Right lobe of liver (tissue), 6 donors: ENCODE measurements around the gene MCUB. TPM values are rescaled to one million over a fixed set of nuclear protein-coding genes. Genes with fewer than 3 reads are reported as not detected.

Source experiments
- ATAC-seq, 4 donors: fragments of 200-7000 bp; cut with Tn5 transposase; one replicate each; pipeline ENCODE4 v1.9.1; 2020; ENCODE audit warnings: mild to moderate bottlenecking in 4 of 4, moderate library complexity in 4 of 4
- DNase-seq, 3 donors: peaks; one replicate each; pipeline ENCODE4 v3.0.0-alpha.2; 2020
- H3K27ac ChIP-seq, 3 donors: fragments of 200-600 bp; one replicate each; pipeline ENCODE4 v1.8.0; 2022
- H3K27me3 ChIP-seq, 2 donors: fragments of 200-600 bp; one replicate each; pipeline ENCODE4 v1.8.0; 2022
- H3K36me3 ChIP-seq, 4 donors: fragments of 200-600 bp; sonication (generic) in 1 of 4; one replicate each; pipeline versions ENCODE4 v1.5.1 to v1.8.0; 2017 to 2022; ENCODE audit warnings: control low read depth in 1 of 4
- H3K4me1 ChIP-seq, 4 donors: fragments of 200-600 bp; sonication (generic) in 1 of 4; one replicate each; pipeline versions ENCODE4 v1.5.1 to v1.8.0; 2017 to 2022; ENCODE audit warnings: control low read depth in 1 of 4
- H3K4me3 ChIP-seq, 3 donors: fragments of 200-600 bp; one replicate each; pipeline ENCODE4 v1.8.0; 2022
- H3K9me3 ChIP-seq, 4 donors: fragments of 200-600 bp; sonication (generic) in 1 of 4; one replicate each; pipeline versions ENCODE4 v1.5.1 to v1.8.0; 2017 to 2022; ENCODE audit warnings: control low read depth in 1 of 4
- POLR2A ChIP-seq: fragments of 450-650 bp; IDR thresholded peaks from one replicate; pipeline ENCODE4 v1.6.1; 2017; ENCODE audit warnings: antibody characterized with exemption, mild to moderate bottlenecking
- WGBS: methylation state at CpG from one replicate; pipeline ENCODE4 v1.1.6; 2018; ENCODE audit warnings: low coverage, low lambda C conversion rate; ENCODE audit not compliant: insufficient coverage; ENCODE audit errors: missing lambda C conversion rate; 5-methylcytosine and 5-hydroxymethylcytosine counted together
- intact Hi-C, 2 donors: fragments of 100-400 bp; cut with DNase I; formaldehyde crosslinking; loops; one replicate each; pipeline versions ENCODE4 v1.11.2 to v1.14.1; 2022
- total RNA-seq, 6 experiments: library from RNA; depleted of rRNA in 2 of 6; stranded (reverse); fragments of >200 nt in 2 of 6; fragmentation: NEBNext Ultra II Directional in 3 of 6; extraction: Animal tissue kit (Norgen Biotek cat#: 25700) in 3 of 6; gene quantifications; one replicate each; pipeline versions ENCODE4 v1.1.0 to v1.2.4, GENCODE V29; 2016 to 2023
- TF ChIP-seq, protein P1 (sequence below), 4 donors: fragments of 200-600 bp in 3 of 4; fragments of 450-650 bp in 1 of 4; IDR thresholded peaks; one replicate each; pipeline versions ENCODE4 v1.5.1 to v1.8.0; 2016 to 2022; ENCODE audit warnings: antibody characterized with exemption in 4 of 4, mild to moderate bottlenecking in 2 of 4
- donor health status: DM: no; HTN: yes; CAD: no.
- donor health status: DM: no; HTN: no; CAD: no.
- donor health status: DM: no; HTN: no; CAD: no.
- donor health status: DM: no; HTN: yes; CAD: no.
- donor health status: DM: no; HTN: yes; CAD: no.

MCUB gene
- total RNA-seq, 6 experiments from 2014 or later: 0.66 to 2.7 (median 1.3) TPM

DNA sequence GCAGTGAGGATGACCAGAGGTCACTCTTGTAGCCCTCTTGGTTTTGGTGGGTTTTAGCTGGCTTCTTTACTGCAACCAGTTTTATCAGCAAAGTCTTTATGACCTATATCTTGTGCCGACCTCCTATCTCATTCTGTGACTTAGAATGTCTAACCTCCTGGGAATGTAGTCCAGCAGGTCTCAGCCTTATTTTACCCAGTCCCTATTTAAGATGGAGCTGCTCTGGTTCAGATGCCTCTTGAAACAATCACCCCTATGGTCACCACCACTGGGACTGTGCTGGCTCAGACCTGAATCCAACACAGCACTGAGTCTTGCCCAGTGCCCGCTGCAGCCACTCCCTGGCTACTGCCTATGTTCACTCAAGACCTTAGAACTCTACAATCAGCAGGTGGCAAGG lies 49.4 kb downstream of the MCUB start:
- 17% methylated on average over 1 of the region's 2 CpGs for WGBS
- H3K9me3 ChIP-seq: no peaks in the 10 kb centered on the region
- no peak overlapping the region for H3K4me3 ChIP-seq
- DNase-seq: no peak
- H3K27ac ChIP-seq: no peak overlapping the region
- ATAC-seq: no peak
- TF ChIP-seq, protein P1, sequence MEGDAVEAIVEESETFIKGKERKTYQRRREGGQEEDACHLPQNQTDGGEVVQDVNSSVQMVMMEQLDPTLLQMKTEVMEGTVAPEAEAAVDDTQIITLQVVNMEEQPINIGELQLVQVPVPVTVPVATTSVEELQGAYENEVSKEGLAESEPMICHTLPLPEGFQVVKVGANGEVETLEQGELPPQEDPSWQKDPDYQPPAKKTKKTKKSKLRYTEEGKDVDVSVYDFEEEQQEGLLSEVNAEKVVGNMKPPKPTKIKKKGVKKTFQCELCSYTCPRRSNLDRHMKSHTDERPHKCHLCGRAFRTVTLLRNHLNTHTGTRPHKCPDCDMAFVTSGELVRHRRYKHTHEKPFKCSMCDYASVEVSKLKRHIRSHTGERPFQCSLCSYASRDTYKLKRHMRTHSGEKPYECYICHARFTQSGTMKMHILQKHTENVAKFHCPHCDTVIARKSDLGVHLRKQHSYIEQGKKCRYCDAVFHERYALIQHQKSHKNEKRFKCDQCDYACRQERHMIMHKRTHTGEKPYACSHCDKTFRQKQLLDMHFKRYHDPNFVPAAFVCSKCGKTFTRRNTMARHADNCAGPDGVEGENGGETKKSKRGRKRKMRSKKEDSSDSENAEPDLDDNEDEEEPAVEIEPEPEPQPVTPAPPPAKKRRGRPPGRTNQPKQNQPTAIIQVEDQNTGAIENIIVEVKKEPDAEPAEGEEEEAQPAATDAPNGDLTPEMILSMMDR (IDR thresholded peaks at IDR 0.05): no peak
- TF ChIP-seq POLR2A: no peak
- H3K27me3 ChIP-seq: no peaks in the 10 kb centered on the region
- H3K36me3 ChIP-seq: no peaks in the 10 kb centered on the region
- intact Hi-C loops: no loop called here
- peaks cover 0 to 3% (median 0%) of the 10 kb centered on the region in 4 donors for H3K4me1 ChIP-seq

DNA sequence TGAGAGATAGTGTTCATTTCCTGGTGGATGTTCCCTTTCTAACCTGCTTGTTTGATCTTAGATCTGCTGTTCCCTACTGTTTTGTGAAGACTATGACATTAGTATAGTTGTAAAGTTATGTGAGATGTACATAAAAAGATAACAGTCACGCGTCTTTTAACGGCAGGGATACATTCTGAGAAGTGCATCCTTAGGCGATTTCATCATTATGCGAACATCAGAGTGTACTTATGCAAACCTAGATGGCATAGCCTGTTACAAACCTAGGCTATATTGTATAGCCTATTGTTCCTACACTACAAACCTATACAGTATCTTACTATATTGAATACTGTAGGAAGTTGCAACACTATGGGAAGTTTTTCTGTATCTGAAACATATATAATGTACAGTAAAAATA lies 50.4 kb downstream of the MCUB start:
- no peak for TF ChIP-seq POLR2A
- TF ChIP-seq, protein P1 (IDR thresholded peaks at IDR 0.05): no peak
- Histone ChIP-seq H3K27me3 (no peaks in the 10 kb centered on the region), H3K4me3 (no peak overlapping the region), H3K27ac (no peak overlapping the region), H3K9me3 (no peaks in the 10 kb centered on the region), H3K4me1 (peaks cover 0 to 3% (median 0%) of the 10 kb centered on the region in 4 donors), H3K36me3 (no peaks in the 10 kb centered on the region)
- intact Hi-C loops: no loop called here
- no peak for ATAC-seq
- WGBS: 96% methylated on average over 5 of the region's 5 CpGs
- DNase-seq: no peak

DNA sequence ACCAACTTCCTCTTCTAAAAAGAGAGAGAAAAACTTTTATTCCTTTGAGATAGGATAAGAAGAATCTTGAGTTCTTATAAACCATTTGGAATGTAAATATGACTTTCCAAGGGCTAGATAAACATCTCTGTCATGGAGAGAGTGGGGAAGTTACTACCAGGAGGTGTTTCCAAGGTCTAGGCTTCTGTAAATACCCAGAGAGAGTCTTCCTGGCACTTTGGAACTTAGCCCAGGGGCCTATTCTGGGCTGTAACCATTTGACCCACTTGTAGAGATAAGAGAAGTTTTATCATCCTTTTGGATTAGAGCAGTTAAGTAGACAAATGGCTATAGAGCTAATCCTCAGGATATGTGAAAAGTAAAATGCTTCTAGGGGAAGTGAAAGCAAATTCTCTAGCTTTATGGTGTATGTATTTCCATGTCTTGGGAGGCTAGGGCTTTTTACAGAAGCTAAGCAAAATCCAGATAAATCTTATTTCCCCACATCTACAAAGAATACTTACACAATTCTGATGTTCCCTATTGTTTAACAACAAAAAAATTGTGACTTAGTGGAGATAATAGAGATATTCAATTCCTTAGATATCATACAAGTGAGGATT lies 51.1 kb downstream of the MCUB start:
- Histone ChIP-seq H3K4me1 (peaks cover 0 to 3% (median 0%) of the 10 kb centered on the region in 4 donors), H3K9me3 (no peaks in the 10 kb centered on the region), H3K36me3 (no peaks in the 10 kb centered on the region), H3K27ac (no peak overlapping the region), H3K4me3 (no peak overlapping the region), H3K27me3 (no peaks in the 10 kb centered on the region)
- intact Hi-C loops: no loop called here
- ATAC-seq (peak; percentile 55 to 73 (median 64)), DNase-seq (no peak)
- TF ChIP-seq, protein P1 (IDR thresholded peaks at IDR 0.05): no peak
- TF ChIP-seq POLR2A: no peak

DNA sequence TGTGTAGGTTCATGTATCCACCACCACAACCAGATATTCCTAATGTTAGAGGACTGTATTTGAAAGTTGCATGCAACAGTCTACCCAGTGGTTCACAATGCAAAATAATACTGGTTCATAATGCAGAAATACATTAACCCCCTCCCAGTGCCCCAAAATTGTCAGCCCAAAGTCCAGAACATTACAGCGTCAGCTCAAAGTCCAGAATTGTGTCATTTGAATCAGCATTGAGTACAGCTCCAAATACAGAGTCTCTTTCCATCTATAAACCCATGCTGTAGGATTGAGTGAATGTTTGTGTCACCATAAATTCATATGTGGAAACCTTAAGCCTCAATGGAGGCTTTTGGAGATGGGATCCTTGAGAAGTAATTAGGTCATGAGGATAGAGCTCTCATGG lies 54.0 kb downstream of the MCUB start:
- 44% methylated on average over 1 of the region's 1 CpG for WGBS
- peak; percentile 88 to 92 (median 90) for ATAC-seq
- no peaks in the 10 kb centered on the region for H3K9me3 ChIP-seq

More for the DNA sequence above, 54.0 kb downstream of the MCUB start:
- intact Hi-C loops: no loop called here
- Histone ChIP-seq H3K27ac (no peak overlapping the region), H3K4me3 (no peak overlapping the region), H3K27me3 (no peaks in the 10 kb centered on the region), H3K4me1 (peaks cover 0 to 3% (median 0%) of the 10 kb centered on the region in 4 donors), H3K36me3 (no peaks in the 10 kb centered on the region)
- TF ChIP-seq, protein P1 (IDR thresholded peaks at IDR 0.05): no peak
- no peak for DNase-seq
